Rectal smooth muscle tissue (tissue), 1 donor: ENCODE results near the gene ZMYND15.

Source experiments
- H3K27ac ChIP-seq: one replicate; pipeline ENCODE4 v1.7.0; 2013; ENCODE audit warnings: low read depth, low read length, inconsistent platforms
- H3K27me3 ChIP-seq: one replicate; pipeline ENCODE4 v1.7.0; 2013; ENCODE audit warnings: low read length; ENCODE audit not compliant: control insufficient read depth, insufficient read depth
- H3K36me3 ChIP-seq: one replicate; pipeline ENCODE4 v1.7.0; 2013; ENCODE audit warnings: low read length; ENCODE audit not compliant: control insufficient read depth, insufficient read depth
- H3K4me1 ChIP-seq: one replicate; pipeline ENCODE4 v1.7.0; 2013; ENCODE audit warnings: low read length; ENCODE audit not compliant: control insufficient read depth, insufficient read depth
- H3K4me3 ChIP-seq: one replicate; pipeline ENCODE4 v1.7.0; 2013; ENCODE audit warnings: low read length
- H3K9ac ChIP-seq: one replicate; pipeline ENCODE4 v1.7.0; 2013; ENCODE audit warnings: low read length

Gene ZMYND15

DNA sequence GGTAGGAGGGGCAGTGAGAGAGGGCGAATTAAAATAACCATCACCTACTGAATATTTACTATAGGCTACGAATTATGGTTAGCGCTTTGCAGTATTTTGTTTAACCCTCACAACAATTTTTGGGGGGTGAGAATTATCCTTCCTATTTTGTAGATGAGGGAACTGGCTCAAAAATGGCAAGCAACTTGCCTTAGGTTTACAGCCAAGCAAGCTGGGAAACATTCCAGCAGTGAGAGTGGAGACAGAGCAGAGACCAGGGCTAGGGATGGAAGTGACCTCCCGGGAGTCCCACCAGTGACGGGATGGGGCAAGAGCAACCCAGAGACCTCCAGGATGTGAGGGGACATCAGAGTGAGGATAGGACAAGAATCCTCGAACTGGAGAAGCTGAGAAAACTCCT, 46.9 kb downstream of the ZMYND15 start:
- Histone ChIP-seq H3K27me3 (peaks cover 8% of the 10 kb centered on the region), H3K36me3 (no peaks in the 10 kb centered on the region), H3K9ac (no peak overlapping the region), H3K4me3 (peak overlapping the region; percentile 55), H3K4me1 (no peaks in the 10 kb centered on the region), H3K27ac (no peak overlapping the region)

DNA sequence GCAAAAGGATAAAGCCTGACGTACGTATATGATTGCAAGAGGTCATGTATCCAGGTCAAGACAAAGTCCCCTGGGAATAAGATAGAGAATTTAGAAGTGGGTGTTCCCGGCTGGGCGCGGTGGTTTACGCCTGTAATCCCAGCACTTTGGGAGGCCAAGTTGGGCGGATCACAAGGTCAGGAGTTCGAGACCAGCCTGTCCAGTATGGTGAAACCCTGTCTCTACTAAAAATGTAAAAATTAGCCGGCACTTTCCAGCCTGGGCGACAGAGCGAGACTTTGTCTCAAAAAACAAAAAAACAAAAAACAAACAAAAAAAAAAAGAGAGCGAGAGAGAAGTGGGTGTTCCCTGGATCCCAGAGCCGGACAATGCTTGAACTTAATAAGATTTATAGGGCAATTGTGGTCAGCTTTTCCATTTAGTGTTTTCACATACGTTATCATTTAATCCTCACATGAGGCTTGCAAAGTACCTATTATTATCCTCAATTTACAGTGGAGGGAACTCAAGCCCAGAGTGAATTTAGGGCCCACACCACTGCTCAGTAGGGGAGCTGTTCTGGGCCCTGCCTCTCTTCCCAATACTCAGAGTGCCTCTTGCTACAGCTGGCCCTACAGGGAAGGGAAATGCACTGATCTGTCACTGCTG, 48.6 kb downstream of the ZMYND15 start:
- H3K4me3 ChIP-seq = peak overlapping the region; percentile 80
- H3K36me3 ChIP-seq = no peaks in the 10 kb centered on the region
- H3K27ac ChIP-seq = no peak overlapping the region
- H3K4me1 ChIP-seq = no peaks in the 10 kb centered on the region
- no peak overlapping the region for H3K9ac ChIP-seq
- H3K27me3 ChIP-seq = no peaks in the 10 kb centered on the region

DNA sequence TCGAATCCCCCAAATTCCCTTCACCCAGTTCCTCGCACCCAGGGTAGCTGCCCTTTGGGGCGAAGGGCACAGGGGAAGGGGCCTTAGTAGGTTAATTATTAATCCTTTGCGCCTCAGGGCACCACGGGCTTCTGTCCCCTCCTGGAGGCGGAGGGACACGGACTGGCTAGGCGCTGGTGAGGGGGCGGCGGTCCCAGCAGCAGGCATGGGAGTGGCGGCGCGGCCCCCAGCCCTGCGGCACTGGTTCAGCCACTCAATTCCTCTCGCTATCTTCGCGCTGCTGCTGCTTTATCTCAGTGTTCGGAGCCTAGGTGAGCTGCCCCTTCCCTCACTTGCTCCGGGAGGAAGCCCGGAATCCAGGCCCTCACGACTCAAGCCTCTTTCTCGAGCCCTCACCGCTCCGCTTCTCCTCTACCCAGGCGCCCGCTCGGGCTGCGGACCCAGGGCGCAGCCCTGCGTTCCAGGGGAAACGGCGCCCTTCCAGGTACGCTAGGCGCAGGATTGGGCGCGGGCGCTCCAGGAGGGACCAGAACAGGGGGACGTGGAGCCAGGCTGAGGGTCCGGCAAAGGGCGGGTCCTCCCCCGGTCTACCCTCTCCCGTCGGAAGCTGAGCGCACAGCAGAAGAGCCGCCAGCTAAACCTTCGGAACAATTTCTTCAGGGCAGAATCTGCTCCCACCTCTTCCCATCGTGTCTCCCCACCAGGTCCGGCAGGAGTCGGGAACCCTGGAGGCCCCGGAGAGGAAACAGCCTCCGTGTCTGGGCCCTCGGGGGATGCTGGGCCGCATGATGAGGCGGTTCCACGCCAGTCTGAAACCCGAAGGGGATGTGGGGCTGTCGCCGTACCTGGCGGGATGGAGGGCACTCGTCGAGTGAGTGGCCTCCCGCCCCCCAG, 49.4 kb downstream of the ZMYND15 start, which contains the start of gene GLTPD2:
GLTPD2 (plus strand) TSS at position 158 of the 894 bp plus-strand sequence; CDS start at position 206, 48 bp downstream.
- H3K36me3 ChIP-seq = no peaks in the 10 kb centered on the region
- peak within 1 kb of the TSS; percentile 56 for H3K9ac ChIP-seq
- peak within 1 kb of the TSS; percentile 89 for H3K27ac ChIP-seq
- H3K4me1 ChIP-seq = no peaks in the 10 kb centered on the region
- H3K4me3 ChIP-seq = peak within 1 kb of the TSS; percentile 80
- H3K27me3 ChIP-seq = no peaks in the 10 kb centered on the region

DNA sequence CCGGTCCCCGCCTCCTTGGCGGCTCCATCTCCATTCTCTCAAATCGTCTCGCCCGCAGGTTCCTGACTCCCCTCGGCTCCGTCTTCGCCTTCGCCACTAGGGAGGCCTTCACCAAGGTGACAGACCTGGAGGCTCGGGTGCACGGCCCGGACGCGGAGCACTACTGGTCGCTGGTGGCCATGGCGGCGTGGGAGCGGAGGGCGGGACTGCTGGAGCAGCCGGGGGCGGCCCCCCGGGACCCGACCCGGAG, 50.0 kb downstream of the ZMYND15 start:
- H3K4me3 ChIP-seq = peak overlapping the region; percentile 80
- H3K4me1 ChIP-seq = no peaks in the 10 kb centered on the region
- peak overlapping the region; percentile 89 for H3K27ac ChIP-seq
- H3K36me3 ChIP-seq = no peaks in the 10 kb centered on the region
- H3K27me3 ChIP-seq = no peaks in the 10 kb centered on the region
- peak overlapping the region; percentile 56 for H3K9ac ChIP-seq

DNA sequence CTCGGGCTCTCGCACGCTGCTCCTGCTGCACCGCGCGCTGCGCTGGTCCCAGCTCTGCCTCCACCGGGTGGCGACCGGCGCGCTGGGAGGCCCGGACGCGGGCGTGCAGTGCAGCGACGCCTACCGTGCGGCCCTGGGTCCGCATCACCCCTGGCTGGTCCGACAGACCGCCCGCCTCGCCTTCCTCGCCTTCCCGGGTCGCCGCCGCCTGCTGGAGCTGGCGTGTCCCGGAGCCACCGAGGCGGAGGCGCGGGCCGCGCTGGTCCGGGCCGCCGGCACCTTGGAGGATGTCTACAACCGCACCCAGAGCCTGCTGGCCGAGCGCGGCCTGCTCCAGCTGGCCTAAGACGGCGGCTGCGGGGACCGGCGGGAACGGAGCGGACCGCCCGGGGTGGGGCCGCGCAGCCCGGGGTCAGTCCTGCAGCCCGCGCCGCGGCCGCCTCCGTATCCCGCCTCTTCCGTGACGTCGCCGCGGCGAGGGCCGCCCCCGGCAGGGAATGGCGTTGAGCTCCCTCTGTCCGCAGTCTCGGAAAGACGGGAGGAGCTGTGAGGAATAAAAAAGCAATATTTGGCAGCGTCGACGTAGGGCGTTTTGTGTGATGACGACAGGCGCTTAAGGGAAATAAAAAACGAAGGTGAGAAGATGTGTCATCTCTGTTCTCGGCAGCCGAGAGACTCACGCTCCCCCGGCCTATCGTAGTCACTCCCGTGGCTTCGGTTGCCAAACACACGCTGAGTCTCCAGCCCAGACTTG, 50.5 kb downstream of the ZMYND15 start:
- no peaks in the 10 kb centered on the region for H3K4me1 ChIP-seq

DNA sequence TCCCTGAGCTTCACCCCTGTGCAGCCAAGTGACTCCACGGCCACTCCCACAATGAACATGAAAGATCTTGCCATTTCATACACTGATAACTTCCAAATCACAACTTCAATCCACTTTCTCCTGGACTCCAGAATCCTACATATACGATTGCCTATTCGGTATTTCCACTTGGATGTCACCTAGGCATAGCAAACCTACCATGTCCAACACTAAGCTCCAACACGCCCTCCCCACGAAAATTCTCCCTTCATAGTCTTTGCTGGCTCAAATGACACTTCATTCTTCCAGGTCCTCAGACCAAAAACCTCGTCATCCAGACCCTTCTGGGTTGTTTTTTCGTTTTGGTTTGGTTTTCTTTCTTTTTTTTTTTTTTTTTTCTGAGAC, 51.1 kb downstream of the ZMYND15 start:
- Histone ChIP-seq H3K36me3 (no peaks in the 10 kb centered on the region), H3K4me1 (no peaks in the 10 kb centered on the region), H3K27ac (peak overlapping the region; percentile 89), H3K4me3 (peak overlapping the region; percentile 80), H3K27me3 (no peaks in the 10 kb centered on the region), H3K9ac (no peak overlapping the region)

More for the DNA sequence above, 50.5 kb downstream of the ZMYND15 start:
- peak overlapping the region; percentile 56 for H3K9ac ChIP-seq
- no peaks in the 10 kb centered on the region for H3K36me3 ChIP-seq
- peak overlapping the region; percentile 80 for H3K4me3 ChIP-seq
- H3K27me3 ChIP-seq = no peaks in the 10 kb centered on the region
- H3K27ac ChIP-seq = peak overlapping the region; percentile 89

DNA sequence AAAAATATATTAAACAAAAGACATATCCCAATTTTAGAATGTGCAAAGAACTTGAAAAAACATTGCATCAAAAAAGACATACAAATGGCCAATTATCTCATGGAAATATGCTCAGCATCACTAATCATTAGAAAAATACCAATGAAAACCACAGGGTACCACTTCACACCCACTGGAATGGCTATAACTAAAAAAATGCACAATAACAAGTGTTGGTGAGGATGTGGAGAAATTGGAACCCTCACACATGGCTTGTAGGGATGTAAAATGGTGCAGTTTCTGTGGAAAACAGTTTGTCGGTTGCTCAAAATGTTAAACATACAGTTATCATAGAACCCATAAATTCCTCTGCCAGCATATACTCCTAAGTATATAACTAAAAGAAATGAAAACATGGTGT, 55.5 kb downstream of the ZMYND15 start:
- H3K27ac ChIP-seq = no peak overlapping the region
- no peak overlapping the region for H3K9ac ChIP-seq
- no peaks in the 10 kb centered on the region for H3K27me3 ChIP-seq
- H3K4me1 ChIP-seq = no peaks in the 10 kb centered on the region
- H3K36me3 ChIP-seq = peaks cover 11% of the 10 kb centered on the region
- no peak overlapping the region for H3K4me3 ChIP-seq
